Measurements from ENCODE around the gene GRIP1. TPM values are rescaled to one million over a fixed set of nuclear protein-coding genes. Genes with fewer than 3 reads are reported as not detected.

GRIP1 gene
- total and polyA plus RNA-seq, 2 of the 4 experiments (the other 2 are of a cell fraction) = under 0.01 to 0.07 TPM

DNA sequence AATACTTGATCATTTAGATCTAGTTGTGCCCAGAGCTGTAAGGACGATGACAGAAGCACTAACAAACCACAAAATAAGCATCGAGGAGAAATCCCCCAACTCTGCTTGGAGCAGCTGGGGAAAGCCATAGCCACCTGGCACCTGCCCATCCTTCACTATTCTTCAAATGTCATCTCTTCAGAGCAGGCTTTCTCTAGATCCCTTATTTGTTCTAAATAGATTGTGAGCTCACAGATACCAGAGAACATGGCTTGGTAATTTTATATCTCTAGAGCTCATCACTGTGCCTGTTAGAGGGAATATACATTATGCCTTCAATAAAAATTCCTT, 50.9 kb downstream of the GRIP1 start:
- intact Hi-C loops (cut with micrococcal nuclease) (no loop called here), dilution Hi-C loops (cut with HindIII; ENCODE audit: low sequenced_read_pairs, unreplicated experiment) (no loop called here), in situ Hi-C loops (cut with MboI; ENCODE audit: low sequenced_read_pairs) (no loop called here)
- no peak overlapping the region for H4K8ac ChIP-seq (ENCODE audit: low read depth in 2 of 2, low read length in 2 of 2)
- no peak overlapping the region for H4K91ac ChIP-seq (ENCODE audit: insufficient read depth, low read depth, low read length)
- no peak overlapping the region for H3K4me2 ChIP-seq (ENCODE audit: low read depth, low read length)
- ChIA-PET POLR2A (ENCODE audit: unreplicated experiment) (no interaction called here), CTCF (no interaction called here)
- no peak overlapping the region for H3K4me3 ChIP-seq (ENCODE audit: insufficient read depth, low read depth, low read length)
- H3K27me3 ChIP-seq (ENCODE audit: control insufficient read depth, insufficient read depth, low read length) = peaks cover 5% of the 10 kb centered on the region
- no peaks in the 10 kb centered on the region for H3K9me1 ChIP-seq (ENCODE audit: insufficient read depth, low read length)
- no peaks in the 10 kb centered on the region for H3K9me3 ChIP-seq (ENCODE audit: control insufficient read depth, insufficient read depth, low read length)
- H3K4ac ChIP-seq (ENCODE audit: low read depth, low read length) = no peak overlapping the region
- H3K36me3 ChIP-seq (ENCODE audit: control insufficient read depth, insufficient read depth, low read length) = no peaks in the 10 kb centered on the region
- no peak overlapping the region for H2BK20ac ChIP-seq (ENCODE audit: low read depth, low read length)
- no peaks in the 10 kb centered on the region for H3K79me1 ChIP-seq (ENCODE audit: low read depth in 1 of 2, low read length in 2 of 2)
- H3K23ac ChIP-seq (ENCODE audit: low read depth, low read length) = no peak overlapping the region
- no TSS peak for BruUV-seq (replicated peaks)
- H2AK5ac ChIP-seq (ENCODE audit: low read depth, low read length) = no peak overlapping the region
- no peak overlapping the region for H2BK120ac ChIP-seq (ENCODE audit: low read depth, low read length)
- H2AFZ ChIP-seq (replicated peaks; ENCODE audit: low read length, poor library complexity) = no peak overlapping the region
- H3K18ac ChIP-seq (ENCODE audit: low read depth, low read length) = no peak overlapping the region
- H4K5ac ChIP-seq (ENCODE audit: low read depth, low read length) = no peak overlapping the region
- H3K9ac ChIP-seq (ENCODE audit: low read depth, low read length) = no peak overlapping the region
- H3K14ac ChIP-seq (replicated peaks; ENCODE audit: low read depth, low read length) = no peak overlapping the region
- no peak overlapping the region for H3K56ac ChIP-seq (ENCODE audit: extremely low read depth, insufficient read depth, low read length)
- no peak for DNase-seq
- no peak overlapping the region for H3K27ac ChIP-seq (ENCODE audit: insufficient read depth, low read length)
- H2BK15ac ChIP-seq (ENCODE audit: low read depth, low read length) = no peak overlapping the region
- H4K20me1 ChIP-seq (ENCODE audit: insufficient read depth, low read length) = no peaks in the 10 kb centered on the region
- H3K4me1 ChIP-seq (ENCODE audit: control insufficient read depth, insufficient read depth, low read length) = no peaks in the 10 kb centered on the region
- H2BK5ac ChIP-seq (ENCODE audit: low read depth, low read length, poor library complexity, severe bottlenecking) = no peak overlapping the region
- TF ChIP-seq NFE2L2 (IDR thresholded peaks at IDR 0.05; ENCODE audit: low read depth, low read length) (no peak), CHD1 (IDR thresholded peaks at IDR 0.05; ENCODE audit: low read depth, low read length) (no peak), RFX5 (IDR thresholded peaks at IDR 0.05; ENCODE audit: low read depth, low read length) (no peak), MXI1 (IDR thresholded peaks at IDR 0.05; ENCODE audit: borderline replicate concordance, low read depth, low read length) (no peak), POLR2A (IDR thresholded peaks at IDR 0.05; ENCODE audit: low read depth, low read length) (no peak), MAFK (IDR thresholded peaks at IDR 0.05; ENCODE audit: low read depth, low read length) (no peak), RCOR1 (IDR thresholded peaks at IDR 0.05; ENCODE audit: insufficient replicate concordance, low read length) (no peak), SMC3 (IDR thresholded peaks at IDR 0.05; ENCODE audit: low read depth, low read length) (no peak), RAD21 (IDR thresholded peaks at IDR 0.05; ENCODE audit: low read length) (no peak), BHLHE40 (IDR thresholded peaks at IDR 0.05; ENCODE audit: low read depth, low read length) (no peak), CEBPB (IDR thresholded peaks at IDR 0.05; ENCODE audit: low read depth, low read length) (no peak), MAZ (IDR thresholded peaks at IDR 0.05; ENCODE audit: borderline replicate concordance, low read depth, low read length) (no peak)
- TF ChIP-seq, protein P1, sequence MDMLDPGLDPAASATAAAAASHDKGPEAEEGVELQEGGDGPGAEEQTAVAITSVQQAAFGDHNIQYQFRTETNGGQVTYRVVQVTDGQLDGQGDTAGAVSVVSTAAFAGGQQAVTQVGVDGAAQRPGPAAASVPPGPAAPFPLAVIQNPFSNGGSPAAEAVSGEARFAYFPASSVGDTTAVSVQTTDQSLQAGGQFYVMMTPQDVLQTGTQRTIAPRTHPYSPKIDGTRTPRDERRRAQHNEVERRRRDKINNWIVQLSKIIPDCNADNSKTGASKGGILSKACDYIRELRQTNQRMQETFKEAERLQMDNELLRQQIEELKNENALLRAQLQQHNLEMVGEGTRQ (IDR thresholded peaks at IDR 0.05; ENCODE audit: low read depth, low read length) = no peak
- TF ChIP-seq, protein P2, sequence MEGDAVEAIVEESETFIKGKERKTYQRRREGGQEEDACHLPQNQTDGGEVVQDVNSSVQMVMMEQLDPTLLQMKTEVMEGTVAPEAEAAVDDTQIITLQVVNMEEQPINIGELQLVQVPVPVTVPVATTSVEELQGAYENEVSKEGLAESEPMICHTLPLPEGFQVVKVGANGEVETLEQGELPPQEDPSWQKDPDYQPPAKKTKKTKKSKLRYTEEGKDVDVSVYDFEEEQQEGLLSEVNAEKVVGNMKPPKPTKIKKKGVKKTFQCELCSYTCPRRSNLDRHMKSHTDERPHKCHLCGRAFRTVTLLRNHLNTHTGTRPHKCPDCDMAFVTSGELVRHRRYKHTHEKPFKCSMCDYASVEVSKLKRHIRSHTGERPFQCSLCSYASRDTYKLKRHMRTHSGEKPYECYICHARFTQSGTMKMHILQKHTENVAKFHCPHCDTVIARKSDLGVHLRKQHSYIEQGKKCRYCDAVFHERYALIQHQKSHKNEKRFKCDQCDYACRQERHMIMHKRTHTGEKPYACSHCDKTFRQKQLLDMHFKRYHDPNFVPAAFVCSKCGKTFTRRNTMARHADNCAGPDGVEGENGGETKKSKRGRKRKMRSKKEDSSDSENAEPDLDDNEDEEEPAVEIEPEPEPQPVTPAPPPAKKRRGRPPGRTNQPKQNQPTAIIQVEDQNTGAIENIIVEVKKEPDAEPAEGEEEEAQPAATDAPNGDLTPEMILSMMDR (conservative IDR thresholded peaks at IDR 0.05; ENCODE audit: low read depth, low read length) = no peak
- TF ChIP-seq, protein P3, sequence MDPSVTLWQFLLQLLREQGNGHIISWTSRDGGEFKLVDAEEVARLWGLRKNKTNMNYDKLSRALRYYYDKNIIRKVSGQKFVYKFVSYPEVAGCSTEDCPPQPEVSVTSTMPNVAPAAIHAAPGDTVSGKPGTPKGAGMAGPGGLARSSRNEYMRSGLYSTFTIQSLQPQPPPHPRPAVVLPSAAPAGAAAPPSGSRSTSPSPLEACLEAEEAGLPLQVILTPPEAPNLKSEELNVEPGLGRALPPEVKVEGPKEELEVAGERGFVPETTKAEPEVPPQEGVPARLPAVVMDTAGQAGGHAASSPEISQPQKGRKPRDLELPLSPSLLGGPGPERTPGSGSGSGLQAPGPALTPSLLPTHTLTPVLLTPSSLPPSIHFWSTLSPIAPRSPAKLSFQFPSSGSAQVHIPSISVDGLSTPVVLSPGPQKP (IDR thresholded peaks at IDR 0.05; ENCODE audit: borderline replicate concordance, low read depth, low read length) = no peak
- no peak overlapping the region for H2AK9ac ChIP-seq (replicated peaks; ENCODE audit: low read depth, low read length, poor library complexity)
- no CpG with 5 or more reads among the region's 2 CpGs for WGBS, 2 experiments (ENCODE audit: extremely low coverage in 2 of 2, insufficient read length in 1 of 2)
- no peak for ATAC-seq (ENCODE audit: low read depth)
